H1 (cell line): ENCODE measurements around the gene RGS7BP. TPM values are rescaled to one million over a fixed set of nuclear protein-coding genes. Genes with fewer than 3 reads are reported as not detected.

Experiments
- CTCF ChIA-PET: fragments of 300-600 bp; sonication (Branson Sonifier 250); formaldehyde crosslinking; loops from one replicate; lab custom pipeline; 2021; ENCODE audit not compliant: partially characterized antibody; lab: Charles Lee
- POLR2A ChIA-PET: fragments of 300-600 bp; sonication (Branson Sonifier 250); formaldehyde crosslinking; loops from one replicate; lab custom pipeline; 2021; ENCODE audit warnings: inconsistent platforms; ENCODE audit not compliant: partially characterized antibody; lab: Charles Lee
- DNase-seq, 2 experiments: peaks; one replicate each; pipeline versions ENCODE4 v3.0.0 to v3.0.0-alpha.2; 2010 to 2022; ENCODE audit warnings: low spot score in 2 of 2, low read depth in 1 of 2, mixed read lengths in 1 of 2
- FAIRE-seq: peaks from 2 replicates; lab custom pipeline; 2011; peaks lifted over from hg19 to GRCh38; lab: Jason Lieb, UNC
- H2AFZ ChIP-seq: 2 replicates; pipeline ENCODE4 v1.8.1; 2012; ENCODE audit warnings: low read length, inconsistent platforms
- H2AK5ac ChIP-seq: 2 replicates; pipeline ENCODE4 v1.6.1; 2013; ENCODE audit warnings: low read depth, low read length
- H2BK120ac ChIP-seq: replicated peaks from 2 replicates; pipeline ENCODE3; 2013; ENCODE audit warnings: low read depth, low read length, inconsistent platforms
- H2BK12ac ChIP-seq: 2 replicates; pipeline ENCODE4 v1.6.1; 2013; ENCODE audit warnings: low read depth, low read length
- H2BK15ac ChIP-seq: 2 replicates; pipeline ENCODE4 v1.6.1; 2013; ENCODE audit warnings: low read length
- H2BK20ac ChIP-seq: 2 replicates; pipeline ENCODE4 v1.6.1; 2013; ENCODE audit warnings: low read length
- H2BK5ac ChIP-seq: 2 replicates; pipeline ENCODE4 v1.6.1; 2013; ENCODE audit warnings: low read depth, low read length
- H3K14ac ChIP-seq: 2 replicates; pipeline ENCODE4 v1.6.1; 2013; ENCODE audit warnings: inconsistent platforms; ENCODE audit not compliant: insufficient read length
- H3K18ac ChIP-seq: 2 replicates; pipeline ENCODE4 v1.6.1; 2013; ENCODE audit warnings: low read length; ENCODE audit errors: extremely low read depth
- H3K23ac ChIP-seq: 2 replicates; pipeline ENCODE4 v1.6.1; 2013; ENCODE audit warnings: inconsistent platforms; ENCODE audit not compliant: insufficient read length
- H3K23me2 ChIP-seq: 2 replicates; pipeline ENCODE4 v1.6.1; 2013; ENCODE audit warnings: low read depth, low read length
- H3K27ac ChIP-seq: 2 replicates; pipeline ENCODE4 v1.6.1; 2011; ENCODE audit warnings: low read depth, low read length, inconsistent platforms
- H3K27me3 ChIP-seq, 4 experiments: replicated peaks in 1 of 4; 1 replicate in 1 of 4; 2 replicates in 3 of 4; pipeline versions ENCODE4 v1.6.1 to v1.8.1; 2011 to 2013; ENCODE audit warnings: low read length in 3 of 4, mild to moderate bottlenecking in 3 of 4, inconsistent platforms in 2 of 4, mixed read lengths in 2 of 4, moderate library complexity in 1 of 4; ENCODE audit not compliant: control insufficient read depth in 3 of 4, insufficient read depth in 3 of 4; ENCODE audit errors: extremely low read depth in 1 of 4
- H3K36me3 ChIP-seq, 4 experiments: 2 replicates each; pipeline versions ENCODE4 v1.6.1 to v1.8.1; 2011 to 2013; ENCODE audit warnings: mild to moderate bottlenecking in 4 of 4, low read length in 3 of 4, moderate library complexity in 2 of 4, control low read depth in 1 of 4, inconsistent platforms in 1 of 4; ENCODE audit not compliant: insufficient read depth in 4 of 4, control insufficient read depth in 2 of 4
- H3K4ac ChIP-seq: replicated peaks from 2 replicates; pipeline ENCODE3; 2013; ENCODE audit warnings: low read length, low read depth, mixed read lengths, inconsistent platforms; ENCODE audit not compliant: insufficient read length
- H3K4me1 ChIP-seq, 4 experiments: replicated peaks in 1 of 4; 1 replicate in 1 of 4; 2 replicates in 3 of 4; pipeline versions ENCODE4 v1.6.1 to v1.8.1; 2011 to 2013; ENCODE audit warnings: low read length in 3 of 4, inconsistent platforms in 2 of 4, mixed read lengths in 1 of 4; ENCODE audit not compliant: insufficient read depth in 4 of 4, control insufficient read depth in 3 of 4
- H3K4me2 ChIP-seq, 2 experiments: 2 replicates each; pipeline versions ENCODE4 v1.6.1 to v1.8.1; 2011 to 2013; ENCODE audit warnings: low read depth in 2 of 2, low read length in 2 of 2, control low read depth in 1 of 2, inconsistent platforms in 1 of 2, mild to moderate bottlenecking in 1 of 2; ENCODE audit not compliant: insufficient read depth in 1 of 2
- H3K4me3 ChIP-seq, 4 experiments: fragments of 200-600, 300-600 bp in 1 of 4; sonication (generic), shearing (Covaris generic), sonication (Bioruptor Twin) in 1 of 4; 2 replicates each; pipeline versions ENCODE4 v1.5.1 to v1.8.1; 2011 to 2016; ENCODE audit warnings: low read length in 4 of 4, low read depth in 3 of 4, control low read depth in 2 of 4, inconsistent platforms in 2 of 4, mild to moderate bottlenecking in 2 of 4, mixed read lengths in 1 of 4, moderate library complexity in 1 of 4; ENCODE audit not compliant: insufficient read depth in 2 of 4; ENCODE audit errors: extremely low read depth in 1 of 4
- H3K56ac ChIP-seq: replicated peaks from 2 replicates; pipeline ENCODE3; 2013; ENCODE audit warnings: low read depth, mild to moderate bottlenecking, mixed read lengths, low read length, inconsistent platforms; ENCODE audit not compliant: insufficient read length
- H3K79me1 ChIP-seq: 2 replicates; pipeline ENCODE4 v1.6.1; 2013; ENCODE audit warnings: low read depth, low read length, control low read depth
- H3K79me2 ChIP-seq, 2 experiments: 2 replicates each; pipeline versions ENCODE4 v1.6.1 to v1.8.1; 2012 to 2013; ENCODE audit warnings: low read length in 2 of 2, mild to moderate bottlenecking in 2 of 2, inconsistent platforms in 1 of 2; ENCODE audit not compliant: insufficient read depth in 2 of 2, control insufficient read depth in 1 of 2
- H3K9ac ChIP-seq, 4 experiments: replicated peaks in 1 of 4; 1 replicate in 1 of 4; 2 replicates in 3 of 4; pipeline versions ENCODE4 v1.6.1 to v1.8.1; 2011 to 2013; ENCODE audit warnings: low read depth in 3 of 4, low read length in 3 of 4, control low read depth in 2 of 4, mild to moderate bottlenecking in 2 of 4, moderate library complexity in 2 of 4, inconsistent platforms in 1 of 4; ENCODE audit errors: extremely low read depth in 1 of 4
- H3K9me3 ChIP-seq, 2 experiments: 2 replicates each; pipeline versions ENCODE4 v1.6.1 to v1.8.1; 2012 to 2013; ENCODE audit warnings: mild to moderate bottlenecking in 2 of 2, moderate library complexity in 2 of 2, control low read depth in 1 of 2, inconsistent platforms in 1 of 2, low read depth in 1 of 2, low read length in 1 of 2, mixed read lengths in 1 of 2; ENCODE audit not compliant: insufficient read depth in 2 of 2
- H4K20me1 ChIP-seq, 2 experiments: replicated peaks in 1 of 2; 2 replicates each; pipeline versions ENCODE3 to v1.8.1; 2011 to 2013; ENCODE audit warnings: inconsistent platforms in 2 of 2, low read length in 2 of 2, mild to moderate bottlenecking in 1 of 2; ENCODE audit not compliant: insufficient read depth in 2 of 2, control insufficient read depth in 1 of 2
- H4K5ac ChIP-seq: 2 replicates; pipeline ENCODE4 v1.6.1; 2013; ENCODE audit warnings: low read length, low read depth, mixed read lengths, inconsistent platforms; ENCODE audit not compliant: insufficient read length
- H4K8ac ChIP-seq: 2 replicates; pipeline ENCODE4 v1.8.0; 2013; ENCODE audit warnings: mild to moderate bottlenecking, moderate library complexity, low read length, inconsistent platforms; ENCODE audit not compliant: insufficient read depth; ENCODE audit errors: extremely low read depth
- H4K91ac ChIP-seq: replicated peaks from 2 replicates; pipeline ENCODE3; 2013; ENCODE audit warnings: low read length, mixed read lengths, inconsistent platforms; ENCODE audit not compliant: insufficient read length
- ASH2L ChIP-seq: fragments of 200-600, 300-600 bp; sonication (generic); IDR thresholded peaks from one replicate; pipeline ENCODE4 v1.7.1; 2017; ENCODE audit warnings: low read length
- ATF2 ChIP-seq: IDR thresholded peaks from 2 replicates; pipeline ENCODE4 v1.6.1; 2012; ENCODE audit warnings: low read length, inconsistent platforms
- ATF3 ChIP-seq: IDR thresholded peaks from 2 replicates; pipeline ENCODE4 v1.6.1; 2011; ENCODE audit warnings: low read depth, mild to moderate bottlenecking, low read length; ENCODE audit not compliant: insufficient read depth
- BACH1 ChIP-seq: IDR thresholded peaks from 2 replicates; pipeline ENCODE4 v1.6.1; 2012; ENCODE audit warnings: low read length, improper control_type of control experiment
- CTCF ChIP-seq, 3 experiments: IDR thresholded peaks; 1 replicate in 2 of 3; 2 replicates in 1 of 3; pipeline versions ENCODE4 v1.5.1 to v1.6.1; 2011; ENCODE audit warnings: low read length in 3 of 3, mild to moderate bottlenecking in 3 of 3, inconsistent platforms in 2 of 3, low read depth in 1 of 3, moderate library complexity in 1 of 3; ENCODE audit not compliant: insufficient read depth in 1 of 3; ENCODE audit errors: control extremely low read depth in 1 of 3
- JUN ChIP-seq: IDR thresholded peaks from 2 replicates; pipeline ENCODE4 v1.6.1; 2011; ENCODE audit warnings: low read depth, mild to moderate bottlenecking, improper control_type of control experiment, low read length
- POLR2A ChIP-seq, 2 experiments: IDR thresholded peaks; 1 replicate in 1 of 2; 2 replicates in 1 of 2; pipeline ENCODE4 v1.6.1; 2011; ENCODE audit warnings: low read depth in 2 of 2, low read length in 2 of 2, mild to moderate bottlenecking in 2 of 2; ENCODE audit errors: control extremely low read depth in 1 of 2
- POU5F1 ChIP-seq: IDR thresholded peaks from 2 replicates; pipeline ENCODE4 v1.6.1; 2011; ENCODE audit warnings: low read depth, mild to moderate bottlenecking, low read length, moderate library complexity
- SP2 ChIP-seq: IDR thresholded peaks from 2 replicates; pipeline ENCODE4 v1.6.1; 2012; ENCODE audit warnings: mild to moderate bottlenecking, low read length, inconsistent platforms
- SRF ChIP-seq: IDR thresholded peaks from 2 replicates; pipeline ENCODE4 v1.6.1; 2011; ENCODE audit warnings: mild to moderate bottlenecking, low read depth, low read length, moderate library complexity
- WGBS, 2 experiments: shearing (Covaris generic) in 1 of 2; methylation state at CpG; one replicate each; pipeline versions ENCODE4 v1.1.6 to v1.1.7; 2013 to 2015; ENCODE audit warnings: low lambda C conversion rate in 2 of 2, mixed read lengths in 2 of 2, inconsistent platforms in 1 of 2, low coverage in 1 of 2, missing lambda C conversion rate in 1 of 2; ENCODE audit not compliant: insufficient replicate concordance in 2 of 2, insufficient coverage in 1 of 2, insufficient read length in 1 of 2; ENCODE audit errors: extremely low coverage in 1 of 2, missing lambda C conversion rate in 1 of 2; 5-methylcytosine and 5-hydroxymethylcytosine counted together
- polyA plus RNA-seq, 7 experiments: library from polyadenylated mRNA; depleted of rRNA in 3 of 7; stranded (reverse) in 5 of 7; unstranded in 2 of 7; fragments of >200 nt in 5 of 7; fragments of 200-250 nt in 2 of 7; gene quantifications; 1 replicate in 5 of 7; 2 replicates in 1 of 7; 4 replicates in 1 of 7; pipeline versions ENCODE4 v1.2.1 to v1.2.3, GENCODE V29; 2011 to 2013; ENCODE audit warnings: missing spikeins in 2 of 7, mixed read lengths in 2 of 7
- total RNA-seq: library from RNA; stranded (reverse); fragmentation: NEBNext Ultra II Directional; extraction: Animal tissue kit (Norgen Biotek cat#: 25700); gene quantifications from 2 replicates; pipeline ENCODE4 v1.2.1, GENCODE V29; 2021

Gene RGS7BP
- total and polyA plus RNA-seq, 2 of the 8 experiments (the other 6 are each of a cell fraction or from before 2014, with no cell fraction given) = 0.65 to 2.3 TPM

GRCh38 chr5:64585646-64586045 is 79.8 kb downstream of the RGS7BP start:
- no peak for TF ChIP-seq SRF
- no peak for TF ChIP-seq BACH1
- TF ChIP-seq POLR2A (IDR thresholded peaks at IDR 0.05; ENCODE audit: control extremely low read depth in 1 of 2, low read depth in 2 of 2, low read length in 2 of 2) = no peak
- TF ChIP-seq ATF2 = no peak
- no peak for TF ChIP-seq POU5F1
- no peak for TF ChIP-seq ATF3
- TF ChIP-seq ASH2L = no peak
- no peak for TF ChIP-seq JUN
- TF ChIP-seq CTCF (IDR thresholded peaks at IDR 0.05; ENCODE audit: control extremely low read depth in 1 of 3, insufficient read depth in 1 of 3, low read depth in 1 of 3, low read length in 3 of 3) = no peak
- TF ChIP-seq SP2 = no peak
- H2BK20ac ChIP-seq = no peak overlapping the region
- H3K18ac ChIP-seq = no peak overlapping the region
- H2AK5ac ChIP-seq = no peak overlapping the region
- H3K14ac ChIP-seq = no peak overlapping the region
- no peak overlapping the region for H2BK5ac ChIP-seq
- no peak overlapping the region for H3K56ac ChIP-seq
- FAIRE-seq (peak; percentile 45), DNase-seq (no peak)
- no peak overlapping the region for H4K8ac ChIP-seq
- H3K23me2 ChIP-seq = no peaks in the 10 kb centered on the region
- no peak overlapping the region for H3K4ac ChIP-seq
- no peak overlapping the region for H4K5ac ChIP-seq
- H4K91ac ChIP-seq = no peak overlapping the region
- no peak overlapping the region for H3K23ac ChIP-seq
- no peaks in the 10 kb centered on the region for H4K20me1 ChIP-seq
- ChIA-PET POLR2A (no interaction called here), CTCF (interaction anchor here (0.5 kb wide), 1 partner anchor 42 kb away, joined by 3 read pairs; no protein-coding TSS in a partner anchor)
- 89% methylated on average over 4 of the region's 4 CpGs; no CpG with 5 or more reads in 1 of the 2 experiments for WGBS, 2 experiments
- no peak overlapping the region for H3K4me3 ChIP-seq
- H3K9ac ChIP-seq = no peak overlapping the region
- no peaks in the 10 kb centered on the region for H3K4me1 ChIP-seq
- H2AFZ ChIP-seq = no peak overlapping the region
- H2BK12ac ChIP-seq = no peak overlapping the region
- no peaks in the 10 kb centered on the region for H3K27me3 ChIP-seq
- H3K79me1 ChIP-seq = no peaks in the 10 kb centered on the region
- no peaks in the 10 kb centered on the region for H3K9me3 ChIP-seq
- no peaks in the 10 kb centered on the region for H3K79me2 ChIP-seq
- H3K27ac ChIP-seq = no peak overlapping the region
- no peaks in the 10 kb centered on the region for H3K36me3 ChIP-seq
- H2BK15ac ChIP-seq = no peak overlapping the region
- no peak overlapping the region for H2BK120ac ChIP-seq
- H3K4me2 ChIP-seq = no peak overlapping the region
